OCI-LY1 (cell line): ENCODE results near the gene RPL5.

Experiments used
- EZH2 ChIP-seq: fragments of 200-600 bp; sonication (generic), shearing (Covaris generic); IDR thresholded peaks from 2 replicates; pipeline ENCODE4 v1.8.0; 2017; ENCODE audit warnings: borderline replicate concordance, mixed run types, mild to moderate bottlenecking, antibody characterized with exemption, low read length, moderate library complexity, mixed read lengths
- TF ChIP-seq, protein P1 (sequence below): fragments of 200-600 bp; sonication (generic), shearing (Covaris generic); IDR thresholded peaks from 2 replicates; pipeline ENCODE4 v1.5.1; 2017; ENCODE audit warnings: mild to moderate bottlenecking, antibody characterized with exemption, low read length, moderate library complexity, mixed read lengths

- TF ChIP-seq, protein P1, sequence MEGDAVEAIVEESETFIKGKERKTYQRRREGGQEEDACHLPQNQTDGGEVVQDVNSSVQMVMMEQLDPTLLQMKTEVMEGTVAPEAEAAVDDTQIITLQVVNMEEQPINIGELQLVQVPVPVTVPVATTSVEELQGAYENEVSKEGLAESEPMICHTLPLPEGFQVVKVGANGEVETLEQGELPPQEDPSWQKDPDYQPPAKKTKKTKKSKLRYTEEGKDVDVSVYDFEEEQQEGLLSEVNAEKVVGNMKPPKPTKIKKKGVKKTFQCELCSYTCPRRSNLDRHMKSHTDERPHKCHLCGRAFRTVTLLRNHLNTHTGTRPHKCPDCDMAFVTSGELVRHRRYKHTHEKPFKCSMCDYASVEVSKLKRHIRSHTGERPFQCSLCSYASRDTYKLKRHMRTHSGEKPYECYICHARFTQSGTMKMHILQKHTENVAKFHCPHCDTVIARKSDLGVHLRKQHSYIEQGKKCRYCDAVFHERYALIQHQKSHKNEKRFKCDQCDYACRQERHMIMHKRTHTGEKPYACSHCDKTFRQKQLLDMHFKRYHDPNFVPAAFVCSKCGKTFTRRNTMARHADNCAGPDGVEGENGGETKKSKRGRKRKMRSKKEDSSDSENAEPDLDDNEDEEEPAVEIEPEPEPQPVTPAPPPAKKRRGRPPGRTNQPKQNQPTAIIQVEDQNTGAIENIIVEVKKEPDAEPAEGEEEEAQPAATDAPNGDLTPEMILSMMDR: no peak
- no peak for TF ChIP-seq EZH2
Measured at GRCh38 chr1:92850019-92850418, 18.2 kb downstream of the RPL5 start.
